ENCODE measurements around the gene DNHD1. TPM values are rescaled to one million over a fixed set of nuclear protein-coding genes. Genes with fewer than 3 reads are reported as not detected.
A peak's percentile ranks its signal among the peaks of the same experiment; 100 is the strongest.

The DNHD1 gene
- total and polyA plus RNA-seq, 9 of the 15 experiments (the other 6 are each of a cell fraction or from before 2014, with no cell fraction given), result 0.82 to 9.7 (median 3.8) TPM

DNA sequence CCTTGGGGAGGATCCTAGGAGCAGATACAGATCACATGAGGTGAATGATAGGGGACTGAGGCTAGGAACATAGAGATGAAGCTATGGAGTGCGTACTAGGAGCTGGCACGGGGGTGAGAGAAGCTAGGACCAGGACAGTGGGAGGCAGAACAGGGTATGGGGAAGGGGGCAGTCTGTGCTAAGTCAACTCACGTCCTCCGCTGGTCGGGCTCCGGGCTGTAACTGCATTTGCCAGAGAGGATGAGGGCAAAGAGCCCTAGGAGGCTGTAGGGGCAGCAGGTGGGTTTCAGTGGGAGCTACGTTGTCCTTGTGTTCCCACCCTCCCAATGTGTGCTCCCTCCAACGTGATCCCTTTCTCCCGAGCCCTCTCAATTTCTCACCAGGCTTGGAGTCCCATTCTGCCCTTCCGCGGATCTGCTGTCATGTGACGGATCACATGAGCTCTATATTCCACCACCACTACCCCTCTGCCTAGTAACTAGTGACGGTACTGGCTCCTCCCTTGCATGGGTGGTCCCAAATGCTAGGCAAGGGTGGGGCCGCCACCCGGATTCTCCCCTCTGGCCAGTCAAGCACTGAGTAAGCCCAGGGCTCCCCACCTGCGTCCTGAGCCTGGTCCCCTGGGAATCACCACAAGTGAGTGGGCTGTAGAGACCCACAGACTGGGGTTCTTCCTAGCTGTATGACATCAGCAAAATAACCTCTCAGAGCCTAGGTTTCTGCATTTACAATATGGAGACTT lies 122.1 kb downstream of the DNHD1 start, which contains the start of gene TPP1 (continued):
- TF ChIP-seq, protein P1, sequence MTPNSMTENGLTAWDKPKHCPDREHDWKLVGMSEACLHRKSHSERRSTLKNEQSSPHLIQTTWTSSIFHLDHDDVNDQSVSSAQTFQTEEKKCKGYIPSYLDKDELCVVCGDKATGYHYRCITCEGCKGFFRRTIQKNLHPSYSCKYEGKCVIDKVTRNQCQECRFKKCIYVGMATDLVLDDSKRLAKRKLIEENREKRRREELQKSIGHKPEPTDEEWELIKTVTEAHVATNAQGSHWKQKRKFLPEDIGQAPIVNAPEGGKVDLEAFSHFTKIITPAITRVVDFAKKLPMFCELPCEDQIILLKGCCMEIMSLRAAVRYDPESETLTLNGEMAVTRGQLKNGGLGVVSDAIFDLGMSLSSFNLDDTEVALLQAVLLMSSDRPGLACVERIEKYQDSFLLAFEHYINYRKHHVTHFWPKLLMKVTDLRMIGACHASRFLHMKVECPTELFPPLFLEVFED (CRISPR knock-in tag; conservative IDR thresholded peaks at IDR 0.05), result no peak
- TF ChIP-seq, protein P2, sequence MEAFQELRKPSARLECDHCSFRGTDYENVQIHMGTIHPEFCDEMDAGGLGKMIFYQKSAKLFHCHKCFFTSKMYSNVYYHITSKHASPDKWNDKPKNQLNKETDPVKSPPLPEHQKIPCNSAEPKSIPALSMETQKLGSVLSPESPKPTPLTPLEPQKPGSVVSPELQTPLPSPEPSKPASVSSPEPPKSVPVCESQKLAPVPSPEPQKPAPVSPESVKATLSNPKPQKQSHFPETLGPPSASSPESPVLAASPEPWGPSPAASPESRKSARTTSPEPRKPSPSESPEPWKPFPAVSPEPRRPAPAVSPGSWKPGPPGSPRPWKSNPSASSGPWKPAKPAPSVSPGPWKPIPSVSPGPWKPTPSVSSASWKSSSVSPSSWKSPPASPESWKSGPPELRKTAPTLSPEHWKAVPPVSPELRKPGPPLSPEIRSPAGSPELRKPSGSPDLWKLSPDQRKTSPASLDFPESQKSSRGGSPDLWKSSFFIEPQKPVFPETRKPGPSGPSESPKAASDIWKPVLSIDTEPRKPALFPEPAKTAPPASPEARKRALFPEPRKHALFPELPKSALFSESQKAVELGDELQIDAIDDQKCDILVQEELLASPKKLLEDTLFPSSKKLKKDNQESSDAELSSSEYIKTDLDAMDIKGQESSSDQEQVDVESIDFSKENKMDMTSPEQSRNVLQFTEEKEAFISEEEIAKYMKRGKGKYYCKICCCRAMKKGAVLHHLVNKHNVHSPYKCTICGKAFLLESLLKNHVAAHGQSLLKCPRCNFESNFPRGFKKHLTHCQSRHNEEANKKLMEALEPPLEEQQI (IDR thresholded peaks at IDR 0.05), result no peak
- no peak for TF ChIP-seq FUS (optimal IDR thresholded peaks at IDR 0.05; ENCODE audit: low read depth, low read length)
- TF ChIP-seq ZNF23 (CRISPR knock-in tag; IDR thresholded peaks at IDR 0.05), result no peak
- no peak for TF ChIP-seq FOXK1 (CRISPR knock-in tag; IDR thresholded peaks at IDR 0.05; ENCODE audit: borderline replicate concordance)
- TF ChIP-seq POLR2B (IDR thresholded peaks at IDR 0.05; ENCODE audit: low read depth, partially characterized antibody), result peak; percentile 58
- TF ChIP-seq POLR3G (IDR thresholded peaks at IDR 0.05; ENCODE audit: extremely low read depth, insufficient read length, insufficient replicate concordance), result no peak
- no peak for TF ChIP-seq SMARCA4 (IDR thresholded peaks at IDR 0.05)
- TF ChIP-seq, protein P3, sequence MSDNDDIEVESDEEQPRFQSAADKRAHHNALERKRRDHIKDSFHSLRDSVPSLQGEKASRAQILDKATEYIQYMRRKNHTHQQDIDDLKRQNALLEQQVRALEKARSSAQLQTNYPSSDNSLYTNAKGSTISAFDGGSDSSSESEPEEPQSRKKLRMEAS (CRISPR knock-in tag; IDR thresholded peaks at IDR 0.05), result no peak; the same call in 1 of the 2 replicates
- TF ChIP-seq ZNF696 (CRISPR knock-in tag; conservative IDR thresholded peaks at IDR 0.05), result no peak
- no peak for TF ChIP-seq ZNF197 (CRISPR knock-in tag; IDR thresholded peaks at IDR 0.05; ENCODE audit: low read depth)
- TF ChIP-seq, protein P4, sequence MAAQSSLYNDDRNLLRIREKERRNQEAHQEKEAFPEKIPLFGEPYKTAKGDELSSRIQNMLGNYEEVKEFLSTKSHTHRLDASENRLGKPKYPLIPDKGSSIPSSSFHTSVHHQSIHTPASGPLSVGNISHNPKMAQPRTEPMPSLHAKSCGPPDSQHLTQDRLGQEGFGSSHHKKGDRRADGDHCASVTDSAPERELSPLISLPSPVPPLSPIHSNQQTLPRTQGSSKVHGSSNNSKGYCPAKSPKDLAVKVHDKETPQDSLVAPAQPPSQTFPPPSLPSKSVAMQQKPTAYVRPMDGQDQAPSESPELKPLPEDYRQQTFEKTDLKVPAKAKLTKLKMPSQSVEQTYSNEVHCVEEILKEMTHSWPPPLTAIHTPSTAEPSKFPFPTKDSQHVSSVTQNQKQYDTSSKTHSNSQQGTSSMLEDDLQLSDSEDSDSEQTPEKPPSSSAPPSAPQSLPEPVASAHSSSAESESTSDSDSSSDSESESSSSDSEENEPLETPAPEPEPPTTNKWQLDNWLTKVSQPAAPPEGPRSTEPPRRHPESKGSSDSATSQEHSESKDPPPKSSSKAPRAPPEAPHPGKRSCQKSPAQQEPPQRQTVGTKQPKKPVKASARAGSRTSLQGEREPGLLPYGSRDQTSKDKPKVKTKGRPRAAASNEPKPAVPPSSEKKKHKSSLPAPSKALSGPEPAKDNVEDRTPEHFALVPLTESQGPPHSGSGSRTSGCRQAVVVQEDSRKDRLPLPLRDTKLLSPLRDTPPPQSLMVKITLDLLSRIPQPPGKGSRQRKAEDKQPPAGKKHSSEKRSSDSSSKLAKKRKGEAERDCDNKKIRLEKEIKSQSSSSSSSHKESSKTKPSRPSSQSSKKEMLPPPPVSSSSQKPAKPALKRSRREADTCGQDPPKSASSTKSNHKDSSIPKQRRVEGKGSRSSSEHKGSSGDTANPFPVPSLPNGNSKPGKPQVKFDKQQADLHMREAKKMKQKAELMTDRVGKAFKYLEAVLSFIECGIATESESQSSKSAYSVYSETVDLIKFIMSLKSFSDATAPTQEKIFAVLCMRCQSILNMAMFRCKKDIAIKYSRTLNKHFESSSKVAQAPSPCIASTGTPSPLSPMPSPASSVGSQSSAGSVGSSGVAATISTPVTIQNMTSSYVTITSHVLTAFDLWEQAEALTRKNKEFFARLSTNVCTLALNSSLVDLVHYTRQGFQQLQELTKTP (IDR thresholded peaks at IDR 0.05; ENCODE audit: low read depth in 1 of 2, partially characterized antibody in 2 of 2), result peak in 1 of 2 experiments; percentile 69
- peak; percentile 64 for TF ChIP-seq TBP (optimal IDR thresholded peaks at IDR 0.05; ENCODE audit: low read depth, low read length)
- TF ChIP-seq ILK (tag; IDR thresholded peaks at IDR 0.05; ENCODE audit: borderline replicate concordance, low read depth), result no peak
- TF ChIP-seq, protein P5, sequence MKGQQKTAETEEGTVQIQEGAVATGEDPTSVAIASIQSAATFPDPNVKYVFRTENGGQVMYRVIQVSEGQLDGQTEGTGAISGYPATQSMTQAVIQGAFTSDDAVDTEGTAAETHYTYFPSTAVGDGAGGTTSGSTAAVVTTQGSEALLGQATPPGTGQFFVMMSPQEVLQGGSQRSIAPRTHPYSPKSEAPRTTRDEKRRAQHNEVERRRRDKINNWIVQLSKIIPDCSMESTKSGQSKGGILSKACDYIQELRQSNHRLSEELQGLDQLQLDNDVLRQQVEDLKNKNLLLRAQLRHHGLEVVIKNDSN (CRISPR knock-in tag; IDR thresholded peaks at IDR 0.05), result peak; percentile 99
- TF ChIP-seq PYGO2 (tag; IDR thresholded peaks at IDR 0.05), result no peak
- no peak for TF ChIP-seq ZNF408 (CRISPR knock-in tag; IDR thresholded peaks at IDR 0.05; ENCODE audit: low read depth)
- no peak for TF ChIP-seq ZNF133 (CRISPR knock-in tag; IDR thresholded peaks at IDR 0.05)
- no peak for TF ChIP-seq PTRF (tag; IDR thresholded peaks at IDR 0.05)
